ENCODE data around the gene CLCN1.

Gene CLCN1

DNA sequence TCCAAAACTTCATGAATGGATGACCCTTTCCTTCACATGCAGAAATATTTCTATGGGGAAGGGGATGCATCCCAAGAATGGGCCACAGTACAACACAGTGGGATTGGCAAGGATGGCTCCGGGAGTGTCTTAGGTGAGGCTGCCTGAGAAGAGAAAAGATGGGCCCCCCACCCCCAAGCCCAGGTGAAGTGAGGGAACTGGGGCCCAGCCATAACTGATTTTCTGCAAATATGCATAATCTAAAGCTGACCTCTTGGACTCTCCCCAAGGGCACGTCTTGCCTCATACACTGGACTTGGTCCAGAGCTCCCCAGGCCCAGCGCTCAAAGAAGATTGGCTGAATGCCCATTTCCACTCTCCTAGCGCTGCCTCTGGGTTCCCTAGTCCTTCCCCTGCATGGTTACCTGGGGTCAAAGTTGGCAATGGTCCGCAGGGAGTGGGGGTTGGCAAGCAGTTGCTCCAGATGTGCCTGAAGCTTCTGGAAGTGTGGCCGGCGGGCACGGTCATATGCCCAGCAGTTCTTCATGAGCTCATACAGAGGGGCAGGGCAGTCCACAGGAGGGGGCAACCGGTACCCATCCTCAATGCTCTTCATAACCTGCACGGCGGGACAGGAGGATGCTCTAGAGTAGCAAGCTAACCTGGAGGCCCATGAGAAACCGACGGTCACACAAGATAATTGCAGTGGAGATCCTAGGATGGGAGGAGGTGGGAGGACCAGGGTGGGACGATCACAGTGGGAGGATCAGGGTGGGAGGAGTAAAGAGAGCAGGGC is 77.5 kb downstream of the CLCN1 start:
- no peak overlapping the region for H3K4me3 ChIP-seq (ENCODE audit: low read length)
- no peak overlapping the region for H3K27ac ChIP-seq (ENCODE audit: low read length)
- no peaks in the 10 kb centered on the region for H4K20me1 ChIP-seq (ENCODE audit: insufficient read depth, low read length)
- no peak overlapping the region for H2AFZ ChIP-seq (ENCODE audit: low read length)
- no peaks in the 10 kb centered on the region for H3K9me3 ChIP-seq (replicated peaks; ENCODE audit: insufficient read depth, low read length)
- H3K4me1 ChIP-seq (ENCODE audit: low read length) = no peaks in the 10 kb centered on the region
- H3K4me2 ChIP-seq (ENCODE audit: low read depth, low read length) = no peak overlapping the region
- DNase-seq = no peak
- 0 out of 2 replicates have a peak, but pooled peaks cover 6% of the 10 kb centered on the region for H3K27me3 ChIP-seq (replicated peaks; ENCODE audit: insufficient read depth, low read length)
- TF ChIP-seq, protein P1, sequence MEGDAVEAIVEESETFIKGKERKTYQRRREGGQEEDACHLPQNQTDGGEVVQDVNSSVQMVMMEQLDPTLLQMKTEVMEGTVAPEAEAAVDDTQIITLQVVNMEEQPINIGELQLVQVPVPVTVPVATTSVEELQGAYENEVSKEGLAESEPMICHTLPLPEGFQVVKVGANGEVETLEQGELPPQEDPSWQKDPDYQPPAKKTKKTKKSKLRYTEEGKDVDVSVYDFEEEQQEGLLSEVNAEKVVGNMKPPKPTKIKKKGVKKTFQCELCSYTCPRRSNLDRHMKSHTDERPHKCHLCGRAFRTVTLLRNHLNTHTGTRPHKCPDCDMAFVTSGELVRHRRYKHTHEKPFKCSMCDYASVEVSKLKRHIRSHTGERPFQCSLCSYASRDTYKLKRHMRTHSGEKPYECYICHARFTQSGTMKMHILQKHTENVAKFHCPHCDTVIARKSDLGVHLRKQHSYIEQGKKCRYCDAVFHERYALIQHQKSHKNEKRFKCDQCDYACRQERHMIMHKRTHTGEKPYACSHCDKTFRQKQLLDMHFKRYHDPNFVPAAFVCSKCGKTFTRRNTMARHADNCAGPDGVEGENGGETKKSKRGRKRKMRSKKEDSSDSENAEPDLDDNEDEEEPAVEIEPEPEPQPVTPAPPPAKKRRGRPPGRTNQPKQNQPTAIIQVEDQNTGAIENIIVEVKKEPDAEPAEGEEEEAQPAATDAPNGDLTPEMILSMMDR (IDR thresholded peaks at IDR 0.05; ENCODE audit: low read length) = no peak
- no peak for TF ChIP-seq EZH2phosphoT487 (IDR thresholded peaks at IDR 0.05; ENCODE audit: low read length)
- TF ChIP-seq EZH2 (optimal IDR thresholded peaks at IDR 0.05; ENCODE audit: low read depth, low read length) = no peak
- H3K36me3 ChIP-seq (replicated peaks; ENCODE audit: insufficient read depth, low read length) = no peaks in the 10 kb centered on the region
- H3K79me2 ChIP-seq (ENCODE audit: low read length) = no peaks in the 10 kb centered on the region
- no peaks in the 10 kb centered on the region for H3F3A ChIP-seq (ENCODE audit: insufficient read depth, low read length)
- H3K9ac ChIP-seq (ENCODE audit: low read length) = no peak overlapping the region
- H3K9me2 ChIP-seq (replicated peaks; ENCODE audit: insufficient read depth, low read length) = no peaks in the 10 kb centered on the region

DNA sequence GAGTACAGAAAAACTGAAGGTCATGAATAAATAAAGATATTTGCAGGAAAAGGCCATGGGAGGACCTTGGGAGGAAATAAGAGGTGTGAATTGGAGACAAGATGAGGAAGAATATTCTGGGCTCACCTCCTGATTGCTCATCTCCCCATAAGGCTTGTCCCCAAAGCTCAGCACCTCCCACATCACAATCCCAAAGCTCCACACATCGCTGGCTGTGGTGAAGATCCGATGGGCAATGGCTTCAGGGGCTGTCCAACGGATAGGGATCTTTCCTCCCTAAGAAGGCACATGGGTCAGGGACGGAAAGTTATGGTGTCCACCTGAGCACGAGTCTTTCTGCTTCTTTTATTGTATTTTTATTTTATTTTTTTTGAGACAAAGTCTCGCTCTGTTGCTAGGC is 78.2 kb downstream of the CLCN1 start:
- Histone ChIP-seq H3K4me3 (ENCODE audit: low read length) (no peak overlapping the region), H3K9me3 (replicated peaks; ENCODE audit: insufficient read depth, low read length) (no peaks in the 10 kb centered on the region), H3K36me3 (replicated peaks; ENCODE audit: insufficient read depth, low read length) (no peaks in the 10 kb centered on the region), H4K20me1 (ENCODE audit: insufficient read depth, low read length) (no peaks in the 10 kb centered on the region), H3K27ac (ENCODE audit: low read length) (no peak overlapping the region), H3K27me3 (replicated peaks; ENCODE audit: insufficient read depth, low read length) (0 out of 2 replicates have a peak, but pooled peaks cover 6% of the 10 kb centered on the region), H3F3A (ENCODE audit: insufficient read depth, low read length) (no peaks in the 10 kb centered on the region), H3K9ac (ENCODE audit: low read length) (no peak overlapping the region), H3K79me2 (ENCODE audit: low read length) (no peaks in the 10 kb centered on the region), H3K4me1 (ENCODE audit: low read length) (no peaks in the 10 kb centered on the region), H3K9me2 (replicated peaks; ENCODE audit: insufficient read depth, low read length) (no peaks in the 10 kb centered on the region), H2AFZ (ENCODE audit: low read length) (no peak overlapping the region), H3K4me2 (ENCODE audit: low read depth, low read length) (no peak overlapping the region)
- DNase-seq = no peak
- no peak for TF ChIP-seq EZH2 (optimal IDR thresholded peaks at IDR 0.05; ENCODE audit: low read depth, low read length)
- TF ChIP-seq, protein P1 (IDR thresholded peaks at IDR 0.05; ENCODE audit: low read length) = no peak
- no peak for TF ChIP-seq EZH2phosphoT487 (IDR thresholded peaks at IDR 0.05; ENCODE audit: low read length)

DNA sequence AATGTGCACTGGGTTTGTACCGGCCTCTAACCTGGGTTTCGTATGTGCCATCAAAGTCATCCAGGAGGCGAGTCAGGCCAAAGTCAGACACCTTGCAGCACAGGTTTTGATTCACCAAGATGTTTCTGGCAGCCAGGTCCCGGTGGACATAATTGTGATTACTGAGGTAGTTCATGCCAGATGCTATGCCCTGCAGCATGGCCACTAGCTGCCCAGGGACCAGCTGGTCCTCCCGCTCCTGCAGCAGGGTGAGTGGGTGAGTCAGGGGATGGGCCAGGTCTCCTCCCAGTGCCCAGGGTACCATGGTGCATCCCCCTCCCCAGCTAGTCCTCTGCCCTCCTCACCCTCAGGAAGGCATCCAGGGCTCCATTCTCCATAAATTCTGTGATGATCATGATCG is 78.9 kb downstream of the CLCN1 start:
- H3K4me3 ChIP-seq (ENCODE audit: low read length) = no peak overlapping the region
- no peaks in the 10 kb centered on the region for H3K4me1 ChIP-seq (ENCODE audit: low read length)
- TF ChIP-seq EZH2 (optimal IDR thresholded peaks at IDR 0.05; ENCODE audit: low read depth, low read length) (no peak), EZH2phosphoT487 (IDR thresholded peaks at IDR 0.05; ENCODE audit: low read length) (no peak)
- TF ChIP-seq, protein P1 (IDR thresholded peaks at IDR 0.05; ENCODE audit: low read length) = no peak
- H3K4me2 ChIP-seq (ENCODE audit: low read depth, low read length) = no peak overlapping the region
- no peak overlapping the region for H3K9ac ChIP-seq (ENCODE audit: low read length)
- no peaks in the 10 kb centered on the region for H3K9me3 ChIP-seq (replicated peaks; ENCODE audit: insufficient read depth, low read length)
- DNase-seq = no peak
- no peaks in the 10 kb centered on the region for H3K79me2 ChIP-seq (ENCODE audit: low read length)
- no peaks in the 10 kb centered on the region for H3K36me3 ChIP-seq (replicated peaks; ENCODE audit: insufficient read depth, low read length)
- no peak overlapping the region for H3K27ac ChIP-seq (ENCODE audit: low read length)
- H4K20me1 ChIP-seq (ENCODE audit: insufficient read depth, low read length) = no peaks in the 10 kb centered on the region
- 0 out of 2 replicates have a peak, but pooled peaks cover 6% of the 10 kb centered on the region for H3K27me3 ChIP-seq (replicated peaks; ENCODE audit: insufficient read depth, low read length)
- no peaks in the 10 kb centered on the region for H3F3A ChIP-seq (ENCODE audit: insufficient read depth, low read length)
- no peak overlapping the region for H2AFZ ChIP-seq (ENCODE audit: low read length)
- no peaks in the 10 kb centered on the region for H3K9me2 ChIP-seq (replicated peaks; ENCODE audit: insufficient read depth, low read length)
